NCI-H524 treated with DMSO at 0.1 percent for 48 hours (cell line): ENCODE results near the gene ZNF20.
"Not testable (repeated sequence)": the region's sequence is repeated elsewhere in the genome, so short reads cannot be mapped to it uniquely, and the experiment has no call there.

ENCODE experiments used
- DNase-seq: peaks from one replicate; lab custom pipeline; 2025; lab: John Stamatoyannopoulos, UW

The ZNF20 gene

GRCh38 chr19:12112701-12113100 lies 27.4 kb downstream of the ZNF20 start:
- DNase-seq, result no peak

GRCh38 chr19:12111943-12112637 lies 28.1 kb downstream of the ZNF20 start:
- DNase-seq, result no peak

- no peak for DNase-seq
These were observed 29.0 kb downstream of the ZNF20 start for GRCh38 chr19:12111176-12111575.

GRCh38 chr19:12103909-12104308 lies 36.2 kb downstream of the ZNF20 start:
- not testable (repeated sequence) for DNase-seq

DNA sequence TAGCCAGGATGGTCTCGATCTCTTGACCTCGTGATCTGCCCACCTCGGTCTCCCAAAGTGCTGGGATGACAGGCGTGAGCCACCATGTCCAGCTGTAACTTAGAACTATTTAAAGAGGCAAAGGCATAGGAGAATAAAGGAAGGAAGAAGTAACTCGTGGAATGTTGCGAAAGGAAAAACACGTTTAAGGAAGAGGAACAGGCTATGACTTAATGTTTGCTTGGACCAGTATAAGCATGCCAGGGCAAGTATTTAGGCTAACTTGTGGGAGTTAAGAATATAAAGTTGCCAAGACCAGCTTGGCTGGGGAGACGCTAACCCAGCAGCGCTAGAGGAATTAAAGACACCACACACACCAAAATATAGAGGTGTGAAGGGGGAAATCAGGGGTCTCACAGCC lies 42.1 kb downstream of the ZNF20 start:
- DNase-seq, result no peak

GRCh38 chr19:12095111-12095790 lies 44.9 kb downstream of the ZNF20 start:
- no peak for DNase-seq

- no peak for DNase-seq
These were observed 46.4 kb downstream of the ZNF20 start for GRCh38 chr19:12093777-12094176.

- no peak for DNase-seq
These were observed 47.2 kb downstream of the ZNF20 start for GRCh38 chr19:12092956-12093355.

DNA sequence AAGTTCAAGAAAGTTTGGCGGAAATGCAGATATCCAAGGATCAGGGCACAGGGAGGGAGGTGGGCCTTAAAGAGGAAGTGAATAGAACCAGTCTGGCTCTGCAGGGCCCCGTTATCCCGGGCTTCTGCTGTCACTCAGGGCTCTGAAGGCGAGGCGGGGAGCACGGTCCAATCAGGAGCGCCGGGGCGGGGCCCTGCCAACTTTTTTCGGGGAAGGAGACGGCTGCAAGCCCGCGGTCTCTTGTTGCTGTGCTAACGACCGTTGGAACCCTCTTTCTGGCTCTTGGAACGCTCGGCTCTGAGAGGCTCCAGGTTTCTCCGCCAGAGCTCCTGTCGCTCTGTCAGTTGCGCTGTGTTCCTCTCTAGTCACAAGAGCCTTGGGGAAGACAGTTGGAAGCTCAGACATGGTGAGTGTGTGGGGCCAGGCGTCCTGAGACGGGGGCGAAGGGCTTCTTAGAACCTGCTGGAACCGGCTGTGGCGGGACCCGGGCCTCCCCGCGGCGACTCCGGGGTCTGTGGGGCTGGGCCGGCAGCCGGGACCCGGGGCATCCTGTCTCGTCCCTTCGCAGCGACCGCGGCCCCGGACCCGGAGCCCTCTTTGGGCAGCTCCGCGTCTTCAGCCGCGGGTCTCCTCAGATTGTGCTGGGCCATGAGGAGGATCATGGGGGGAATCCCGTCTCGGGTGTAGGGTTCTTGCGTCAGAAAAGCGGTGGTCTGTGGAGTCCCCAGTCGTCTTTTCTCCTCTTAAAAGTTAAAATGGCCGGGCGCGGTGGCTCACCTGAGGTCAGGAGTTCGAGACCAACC lies 47.9 kb downstream of the ZNF20 start:
- DNase-seq, result no peak

- no peak for DNase-seq
These were observed 49.3 kb downstream of the ZNF20 start for GRCh38 chr19:12090807-12091206.

- DNase-seq, result no peak
These were observed 54.9 kb downstream of the ZNF20 start for GRCh38 chr19:12085074-12085818.

DNA sequence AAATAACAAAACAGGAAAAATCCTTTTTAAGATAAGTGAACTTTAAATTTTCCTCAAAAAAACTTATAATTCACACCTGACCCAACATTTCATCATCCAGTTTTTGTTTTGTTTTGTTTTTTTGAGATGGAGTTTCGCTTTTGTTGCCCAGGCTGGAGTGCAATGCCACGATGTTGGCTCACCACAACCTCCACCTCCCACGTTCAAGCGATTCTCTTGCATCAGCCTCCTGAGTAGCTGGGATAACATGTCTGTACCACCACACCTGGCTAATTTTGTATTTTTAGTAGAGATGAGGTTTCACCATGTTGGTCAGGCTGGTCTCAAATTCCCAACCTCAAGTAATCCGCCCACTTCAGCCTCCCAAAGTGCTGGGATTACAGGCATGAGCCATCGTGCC lies 56.8 kb downstream of the ZNF20 start:
- not testable (repeated sequence) for DNase-seq
